T-helper 1 cell (primary cell): ENCODE measurements around the gene UBE2I.

Experiments used
- DNase-seq, 5 donors: peaks; one replicate each; pipeline ENCODE4 v3.0.0-alpha.2; 2012 to 2020

UBE2I gene

GRCh38 chr16:1344499-1344898, 35.1 kb downstream of the UBE2I start:
- peak in 1 of 5 donors; percentile 0 for DNase-seq

- DNase-seq, result peak in 1 of 5 donors; percentile 1
These were observed 35.7 kb downstream of the UBE2I start for GRCh38 chr16:1345087-1345486.

- peak in 1 of 5 donors; percentile 4 for DNase-seq
These were observed 36.4 kb downstream of the UBE2I start for GRCh38 chr16:1345651-1346421.

- peak in 1 of 5 donors; percentile 0 for DNase-seq
These were observed 37.2 kb downstream of the UBE2I start for GRCh38 chr16:1346422-1347285.

GRCh38 chr16:1347286-1347855, 37.9 kb downstream of the UBE2I start:
- DNase-seq, result no peak

GRCh38 chr16:1347962-1348361, 38.5 kb downstream of the UBE2I start:
- peak in 1 of 5 donors; percentile 1 for DNase-seq

- DNase-seq, result peak in 1 of 5 donors; percentile 4
These were observed 39.0 kb downstream of the UBE2I start for GRCh38 chr16:1348441-1348840.

- DNase-seq, result no peak
These were observed 39.5 kb downstream of the UBE2I start for GRCh38 chr16:1348926-1349325.

GRCh38 chr16:1349351-1349750, 39.9 kb downstream of the UBE2I start:
- DNase-seq, result peak in 1 of 5 donors; percentile 1

- peak in 1 of 5 donors; percentile 1 for DNase-seq
These were observed 40.5 kb downstream of the UBE2I start for GRCh38 chr16:1349951-1350350.

GRCh38 chr16:1350691-1351090, 41.3 kb downstream of the UBE2I start:
- DNase-seq, result peak in 1 of 5 donors; percentile 2

- no peak for DNase-seq
These were observed 41.8 kb downstream of the UBE2I start for GRCh38 chr16:1351215-1351581.

GRCh38 chr16:1351582-1352362, 42.3 kb downstream of the UBE2I start, which contains the start of the genes GNPTG and TSR3:
Gene GNPTG (plus strand): TSS chr16:1351931. CDS start chr16:1351966, 35 bp downstream.
Gene TSR3 (minus strand): TSS chr16:1351878. CDS start chr16:1351804, 74 bp downstream.
- DNase-seq, result peak; percentile 74 to 89 (median 77)

GRCh38 chr16:1354815-1355540, 45.5 kb downstream of the UBE2I start:
- DNase-seq, result no peak

GRCh38 chr16:1355591-1355990, 46.2 kb downstream of the UBE2I start:
- no peak for DNase-seq

GRCh38 chr16:1356061-1356900, 46.8 kb downstream of the UBE2I start:
- no peak for DNase-seq

- no peak for DNase-seq
These were observed 48.6 kb downstream of the UBE2I start for GRCh38 chr16:1357906-1358566.

- no peak for DNase-seq
These were observed 52.4 kb downstream of the UBE2I start for GRCh38 chr16:1361685-1362360.

GRCh38 chr16:1362807-1363206, 53.4 kb downstream of the UBE2I start:
- DNase-seq, result no peak
